HCT116 (cell line): ENCODE measurements around the gene DDX50. TPM values are rescaled to one million over a fixed set of nuclear protein-coding genes. Genes with fewer than 3 reads are reported as not detected.
"Not testable (repeated sequence)": the region's sequence is repeated elsewhere in the genome, so short reads cannot be mapped to it uniquely, and the experiment has no call there.

Experiments
- ATAC-seq: fragments of 200-7000 bp; cut with Tn5 transposase; 2 replicates; pipeline ENCODE4 v1.9.1; 2020; ENCODE audit warnings: mild to moderate bottlenecking, moderate library complexity
- BruUV-seq: library from RNA; stranded (reverse); fragments of 400-500 nt; replicated peaks from 2 replicates; lab custom pipeline; 2021; lab: Mats Ljungman, UMichigan
- CTCF ChIA-PET: fragments of 300-600 bp; sonication (Branson Sonifier 250); formaldehyde crosslinking; loops from one replicate; lab custom pipeline; 2021; ENCODE audit warnings: antibody characterized with exemption; lab: Charles Lee
- POLR2A ChIA-PET: fragments of 300-600, 350-600 bp; sonication (Branson Sonifier 250); formaldehyde crosslinking; loops from one replicate; lab custom pipeline; 2021; ENCODE audit warnings: antibody characterized with exemption; lab: Charles Lee
- RAD21 ChIA-PET, 2 experiments: fragments of 300-600 bp; sonication (Branson Sonifier 250); formaldehyde crosslinking; loops; one replicate each; lab custom pipeline; 2023; ENCODE audit warnings: low total read pairs in 2 of 2; ENCODE audit not compliant: uncharacterized antibody in 2 of 2, unreplicated experiment in 2 of 2, low non-redundant PET in 1 of 2; lab: Charles Lee
- DNase-seq: peaks from one replicate; pipeline ENCODE4 v3.0.0-alpha.2; 2010; ENCODE audit warnings: low read depth, low spot score
- H2AFZ ChIP-seq: fragments of 200-600 bp; shearing (Covaris generic), sonication (generic); 2 replicates; pipeline ENCODE4 v1.6.1; 2017; ENCODE audit warnings: low read depth, mixed run types, mixed read lengths, antibody characterized with exemption, low read length; ENCODE audit not compliant: poor library complexity, severe bottlenecking
- H3K27ac ChIP-seq: 2 replicates; pipeline ENCODE4 v1.5.1; 2012; ENCODE audit warnings: low read depth, low read length
- H3K27me3 ChIP-seq: fragments of 200-600 bp; sonication (generic); 2 replicates; pipeline ENCODE4 v1.6.1; 2016; ENCODE audit warnings: mixed run types, low read length, mixed read lengths; ENCODE audit not compliant: insufficient read depth
- H3K36me3 ChIP-seq, 2 experiments: fragments of 200-500 bp in 1 of 2; fragments of 200-600 bp in 1 of 2; sonication (Bioruptor generic) in 1 of 2; sonication (generic) in 1 of 2; 2 replicates each; pipeline versions ENCODE4 v1.5.1 to v1.6.1; 2014 to 2016; ENCODE audit warnings: low read length in 2 of 2, inconsistent platforms in 1 of 2, mixed read lengths in 1 of 2, mixed run types in 1 of 2; ENCODE audit not compliant: insufficient read depth in 2 of 2, control insufficient read depth in 1 of 2
- H3K4me1 ChIP-seq, 2 experiments: fragments of 200-600 bp in 1 of 2; sonication (generic) in 1 of 2; 2 replicates each; pipeline versions ENCODE4 v1.5.1 to v1.6.1; 2012 to 2017; ENCODE audit warnings: low read length in 2 of 2, inconsistent platforms in 1 of 2, mild to moderate bottlenecking in 1 of 2, mixed read lengths in 1 of 2, mixed run types in 1 of 2, moderate library complexity in 1 of 2; ENCODE audit not compliant: insufficient read depth in 2 of 2, control insufficient read depth in 1 of 2
- H3K4me2 ChIP-seq: fragments of 200-600 bp; sonication (generic); 2 replicates; pipeline ENCODE4 v1.6.1; 2017; ENCODE audit warnings: mixed run types, low read length, mixed read lengths
- H3K4me3 ChIP-seq, 2 experiments: fragments of 200-600 bp in 1 of 2; sonication (generic) in 1 of 2; replicated peaks in 1 of 2; 2 replicates each; pipeline ENCODE4 v1.5.1; 2011 to 2016; ENCODE audit warnings: low read length in 2 of 2, control low read depth in 1 of 2, low read depth in 1 of 2, mild to moderate bottlenecking in 1 of 2, mixed read lengths in 1 of 2, mixed run types in 1 of 2
- H3K79me2 ChIP-seq: fragments of 200-600 bp; sonication (generic); 2 replicates; pipeline ENCODE4 v1.6.1; 2017; ENCODE audit warnings: mild to moderate bottlenecking, mixed run types, low read length, moderate library complexity, mixed read lengths; ENCODE audit not compliant: insufficient read depth
- H3K9ac ChIP-seq: fragments of 200-600 bp; sonication (generic); 2 replicates; pipeline ENCODE4 v1.6.1; 2016; ENCODE audit warnings: low read length, mixed read lengths
- H3K9me2 ChIP-seq: fragments of 200-600 bp; sonication (generic), shearing (Covaris generic); 2 replicates; pipeline ENCODE4 v1.6.1; 2017; ENCODE audit warnings: mixed run types, mild to moderate bottlenecking, moderate library complexity; ENCODE audit not compliant: insufficient read depth
- H3K9me3 ChIP-seq, 2 experiments: fragments of 200-500 bp in 1 of 2; fragments of 200-600 bp in 1 of 2; sonication (Bioruptor generic) in 1 of 2; sonication (generic) in 1 of 2; 2 replicates each; pipeline ENCODE4 v1.6.1; 2014 to 2017; ENCODE audit warnings: low read length in 2 of 2, mixed read lengths in 2 of 2, inconsistent platforms in 1 of 2, low read depth in 1 of 2, mild to moderate bottlenecking in 1 of 2, mixed run types in 1 of 2, moderate library complexity in 1 of 2; ENCODE audit not compliant: control insufficient read depth in 1 of 2, insufficient read depth in 1 of 2
- H4K20me1 ChIP-seq: fragments of 200-600 bp; sonication (generic), shearing (Covaris generic); 2 replicates; pipeline ENCODE4 v1.6.1; 2017; ENCODE audit warnings: mixed run types, mild to moderate bottlenecking, moderate library complexity; ENCODE audit not compliant: insufficient read depth
- CBX3 ChIP-seq: IDR thresholded peaks from 2 replicates; pipeline ENCODE4 v1.6.1; 2012; ENCODE audit warnings: low read depth
- CEBPB ChIP-seq: IDR thresholded peaks from 2 replicates; pipeline ENCODE4 v1.6.1; 2012; ENCODE audit warnings: low read depth
- ELF1 ChIP-seq: IDR thresholded peaks from 2 replicates; pipeline ENCODE4 v1.6.1; 2012; ENCODE audit warnings: low read depth, borderline replicate concordance
- EZH2 ChIP-seq: fragments of 200-600 bp; sonication (generic); IDR thresholded peaks from 2 replicates; pipeline ENCODE4 v1.6.1; 2017; ENCODE audit warnings: antibody characterized with exemption, mixed run types
- EZH2phosphoT487 ChIP-seq: fragments of 200-600 bp; IDR thresholded peaks from 2 replicates; pipeline ENCODE4 v1.6.1; 2018; ENCODE audit warnings: antibody characterized with exemption, borderline replicate concordance
- FOSL1 ChIP-seq: IDR thresholded peaks from 2 replicates; pipeline ENCODE4 v1.6.1; 2012; ENCODE audit warnings: low read depth
- JUND ChIP-seq: IDR thresholded peaks from 2 replicates; pipeline ENCODE4 v1.6.1; 2012
- POLR2A ChIP-seq: IDR thresholded peaks from 2 replicates; pipeline ENCODE4 v1.7.0; 2011; ENCODE audit warnings: borderline replicate concordance; ENCODE audit not compliant: insufficient read depth, insufficient read length; ENCODE audit errors: extremely low read depth
- POLR2AphosphoS5 ChIP-seq: IDR thresholded peaks from 2 replicates; pipeline ENCODE4 v1.6.1; 2011; ENCODE audit warnings: mild to moderate bottlenecking, low read depth, low read length, moderate library complexity
- RAD21 ChIP-seq: IDR thresholded peaks from 2 replicates; pipeline ENCODE4 v1.6.1; 2012; ENCODE audit warnings: low read depth, mild to moderate bottlenecking
- REST ChIP-seq: IDR thresholded peaks from 2 replicates; pipeline ENCODE4 v1.6.1; 2012; ENCODE audit warnings: low read depth
- SIN3A ChIP-seq: IDR thresholded peaks from 2 replicates; pipeline ENCODE4 v1.6.1; 2012; ENCODE audit warnings: low read depth
- ZBTB33 ChIP-seq: IDR thresholded peaks from 2 replicates; pipeline ENCODE4 v1.6.1; 2011; ENCODE audit warnings: mild to moderate bottlenecking, low read length, moderate library complexity; ENCODE audit not compliant: insufficient replicate concordance; ENCODE audit errors: extremely low read depth
- ZFX ChIP-seq: fragments of 450-650 bp; IDR thresholded peaks from 2 replicates; pipeline ENCODE4 v1.6.1; 2017
- intact Hi-C: fragments of 100-400 bp; cut with micrococcal nuclease; formaldehyde crosslinking; loops from 2 replicates; pipeline ENCODE4 v1.10.0; 2022
- total RNA-seq: library from RNA; stranded (reverse); gene quantifications from one replicate; pipeline ENCODE4 v1.2.1, GENCODE V29; 2021; ENCODE audit not compliant: unreplicated experiment

Gene DDX50
- total RNA-seq, 1 experiment from 2014 or later = 25.6 TPM

GRCh38 chr10:68864611-68865010, 36.5 kb upstream of the DDX50 start:
- ChIA-PET RAD21 (no interaction called here), POLR2A (no interaction called here), CTCF (no interaction called here)
- H3K27ac ChIP-seq = no peak overlapping the region
- no peak overlapping the region for H3K9ac ChIP-seq
- no TSS peak for BruUV-seq
- DNase-seq (no peak), ATAC-seq (no peak)
- H3K9me3 ChIP-seq = peaks cover 10 to 19% of the 10 kb centered on the region in 2 experiments; a peak in 2 of 4 replicates
- H3K27me3 ChIP-seq = no peaks in the 10 kb centered on the region
- H3K9me2 ChIP-seq = no peaks in the 10 kb centered on the region
- H3K4me3 ChIP-seq = no peak overlapping the region
- no peak for TF ChIP-seq ZBTB33
- no peak for TF ChIP-seq JUND
- TF ChIP-seq SIN3A = no peak
- no peak for TF ChIP-seq CEBPB
- TF ChIP-seq CBX3 = no peak
- TF ChIP-seq FOSL1 = no peak
- no peak for TF ChIP-seq ELF1
- no peak for TF ChIP-seq RAD21
- no peak for TF ChIP-seq POLR2AphosphoS5
- no peak for TF ChIP-seq POLR2A
- no peak for TF ChIP-seq EZH2
- no peak for TF ChIP-seq ZFX
- TF ChIP-seq REST = no peak
- no peak for TF ChIP-seq EZH2phosphoT487
- H3K4me2 ChIP-seq = no peak overlapping the region
- intact Hi-C loops = no loop called here
- no peak overlapping the region for H2AFZ ChIP-seq
- no peaks in the 10 kb centered on the region for H4K20me1 ChIP-seq
- H3K36me3 ChIP-seq = no peaks in the 10 kb centered on the region
- H3K79me2 ChIP-seq = no peaks in the 10 kb centered on the region
- no peaks in the 10 kb centered on the region for H3K4me1 ChIP-seq

- not testable (repeated sequence) for H3K36me3 ChIP-seq
These were observed 32.9 kb upstream of the DDX50 start for GRCh38 chr10:68868173-68868572.

More at GRCh38 chr10:68868173-68868572, 32.9 kb upstream of the DDX50 start:
- H3K4me1 ChIP-seq, H3K4me2 ChIP-seq, H4K20me1 ChIP-seq, ATAC-seq, H3K79me2 ChIP-seq, DNase-seq, CTCF ChIA-PET, H3K27ac ChIP-seq, RAD21 ChIA-PET, H3K4me3 ChIP-seq, POLR2A ChIA-PET, H3K9me3 ChIP-seq, H2AFZ ChIP-seq, BruUV-seq, H3K27me3 ChIP-seq, H3K9me2 ChIP-seq, H3K9ac ChIP-seq, intact Hi-C loops: not testable (repeated sequence)
